HepG2 (cell line): ENCODE measurements around the gene GAPT. TPM values are rescaled to one million over a fixed set of nuclear protein-coding genes. Genes with fewer than 3 reads are reported as not detected.

Source experiments
- DNMT1 ChIP-seq: sonication (generic); formaldehyde crosslinking; IDR thresholded peaks from 2 replicates; pipeline ENCODE4 v1.5.1; 2020; ENCODE audit warnings: mild to moderate bottlenecking, missing genetic modification reagents
- ELF4 ChIP-seq: sonication (generic); formaldehyde crosslinking; IDR thresholded peaks from 2 replicates; pipeline ENCODE4 v1.5.0; 2020; ENCODE audit warnings: missing genetic modification reagents, mild to moderate bottlenecking, moderate library complexity, borderline replicate concordance
- GATAD2A ChIP-seq: IDR thresholded peaks from 2 replicates; pipeline ENCODE4 v1.6.1; 2016
- KIAA2018 ChIP-seq: sonication (generic); formaldehyde crosslinking; IDR thresholded peaks from 2 replicates; pipeline ENCODE4 v1.5.0; 2020; ENCODE audit warnings: mild to moderate bottlenecking, missing genetic modification reagents, borderline replicate concordance
- KMT2A ChIP-seq: sonication (generic); formaldehyde crosslinking; IDR thresholded peaks from 2 replicates; pipeline ENCODE4 v1.4.0; 2020; ENCODE audit warnings: missing genetic modification reagents
- NKX3-1 ChIP-seq: sonication (generic); formaldehyde crosslinking; IDR thresholded peaks from 2 replicates; pipeline ENCODE4 v1.5.0; 2020; ENCODE audit warnings: missing genetic modification reagents
- SETDB1 ChIP-seq: sonication (generic); formaldehyde crosslinking; IDR thresholded peaks from 2 replicates; pipeline ENCODE4 v1.5.1; 2020; ENCODE audit warnings: missing genetic modification reagents, mild to moderate bottlenecking, borderline replicate concordance
- TBL1XR1 ChIP-seq: fragments of 150-350 bp; IDR thresholded peaks from 2 replicates; pipeline ENCODE4 v1.6.1; 2014; ENCODE audit warnings: borderline replicate concordance, low read length; ENCODE audit not compliant: partially characterized antibody
- U2AF1 ChIP-seq: fragments of 200-400 bp; formaldehyde crosslinking; optimal IDR thresholded peaks from 2 replicates; pipeline ENCODE3; 2017; ENCODE audit warnings: mild to moderate bottlenecking, low read depth, low read length
- ZNF747 ChIP-seq: sonication (generic); formaldehyde crosslinking; IDR thresholded peaks from 2 replicates; pipeline ENCODE4 v1.8.1; 2023; ENCODE audit warnings: missing genetic modification reagents, mild to moderate bottlenecking, borderline replicate concordance
- polyA plus RNA-seq, 8 experiments: library from polyadenylated mRNA; depleted of rRNA in 3 of 8; stranded (reverse) in 7 of 8; unstranded in 1 of 8; fragments of >200 nt; fragmentation: Illumina TruSeq in 4 of 8; extraction: Trizol in 4 of 8; gene quantifications; 2 replicates each; pipeline versions ENCODE4 v1.2.1 to v1.2.3, GENCODE V29; 2011 to 2016; ENCODE audit warnings: low read depth in 4 of 8, missing spikeins in 1 of 8, mixed read lengths in 1 of 8; ENCODE audit not compliant: insufficient read depth in 1 of 8
- total RNA-seq, 5 experiments: library from RNA; depleted of rRNA; stranded (reverse); fragments of >200 nt; fragmentation: Illumina TruSeq; extraction: Trizol; gene quantifications; 2 replicates each; pipeline ENCODE4 v1.2.3, GENCODE V29; 2016; ENCODE audit warnings: low read depth in 1 of 5

GAPT gene
- total and polyA plus RNA-seq, 2 of the 13 experiments (the other 11 are each of a cell fraction or from before 2014, with no cell fraction given): not detected

GRCh38 chr5:58455066-58455465 lies 36.2 kb upstream of the GAPT start (continued):
- TF ChIP-seq U2AF1 (no peak), TBL1XR1 (no peak), SETDB1 (CRISPR knock-in tag) (no peak), NKX3-1 (no peak), KMT2A (CRISPR knock-in tag) (no peak), KIAA2018 (CRISPR knock-in tag) (no peak), ZNF747 (CRISPR knock-in tag) (no peak), GATAD2A (CRISPR knock-in tag) (no peak), ELF4 (CRISPR knock-in tag) (no peak), DNMT1 (CRISPR knock-in tag) (no peak)
